ENCODE data around the gene POPDC3.

DNA sequence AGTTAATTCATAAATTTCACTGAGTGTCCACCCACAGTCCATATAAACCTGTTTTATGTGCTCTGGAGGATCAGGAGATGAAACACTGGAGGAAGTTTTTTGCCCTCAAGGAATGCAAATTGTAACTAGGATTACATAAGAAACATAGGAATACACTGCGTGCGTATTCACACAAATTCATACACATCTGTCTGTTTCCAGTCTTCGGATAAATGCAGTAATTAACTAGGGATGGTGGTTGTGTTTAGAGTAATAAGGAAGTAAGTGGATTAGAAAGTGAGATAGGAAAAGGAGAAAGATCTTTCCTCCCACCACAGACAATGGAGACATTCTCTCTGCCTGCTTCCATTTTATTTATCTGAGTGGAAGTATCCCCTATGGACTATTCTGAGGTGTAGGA is 35.7 kb upstream of the POPDC3 start:
- no peak for TF ChIP-seq POLR2A (IDR thresholded peaks at IDR 0.05)
- TF ChIP-seq, protein P1, sequence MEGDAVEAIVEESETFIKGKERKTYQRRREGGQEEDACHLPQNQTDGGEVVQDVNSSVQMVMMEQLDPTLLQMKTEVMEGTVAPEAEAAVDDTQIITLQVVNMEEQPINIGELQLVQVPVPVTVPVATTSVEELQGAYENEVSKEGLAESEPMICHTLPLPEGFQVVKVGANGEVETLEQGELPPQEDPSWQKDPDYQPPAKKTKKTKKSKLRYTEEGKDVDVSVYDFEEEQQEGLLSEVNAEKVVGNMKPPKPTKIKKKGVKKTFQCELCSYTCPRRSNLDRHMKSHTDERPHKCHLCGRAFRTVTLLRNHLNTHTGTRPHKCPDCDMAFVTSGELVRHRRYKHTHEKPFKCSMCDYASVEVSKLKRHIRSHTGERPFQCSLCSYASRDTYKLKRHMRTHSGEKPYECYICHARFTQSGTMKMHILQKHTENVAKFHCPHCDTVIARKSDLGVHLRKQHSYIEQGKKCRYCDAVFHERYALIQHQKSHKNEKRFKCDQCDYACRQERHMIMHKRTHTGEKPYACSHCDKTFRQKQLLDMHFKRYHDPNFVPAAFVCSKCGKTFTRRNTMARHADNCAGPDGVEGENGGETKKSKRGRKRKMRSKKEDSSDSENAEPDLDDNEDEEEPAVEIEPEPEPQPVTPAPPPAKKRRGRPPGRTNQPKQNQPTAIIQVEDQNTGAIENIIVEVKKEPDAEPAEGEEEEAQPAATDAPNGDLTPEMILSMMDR (IDR thresholded peaks at IDR 0.05) = no peak

Data from esophagus squamous epithelium (tissue), 4 donors.